Effector CD4-positive, alpha-beta T cell (primary cell): ENCODE results near the gene TENM4.

Experiments used
- DNase-seq: peaks from one replicate; pipeline ENCODE4 v3.0.0-alpha.2; 2020

TENM4 gene

DNA sequence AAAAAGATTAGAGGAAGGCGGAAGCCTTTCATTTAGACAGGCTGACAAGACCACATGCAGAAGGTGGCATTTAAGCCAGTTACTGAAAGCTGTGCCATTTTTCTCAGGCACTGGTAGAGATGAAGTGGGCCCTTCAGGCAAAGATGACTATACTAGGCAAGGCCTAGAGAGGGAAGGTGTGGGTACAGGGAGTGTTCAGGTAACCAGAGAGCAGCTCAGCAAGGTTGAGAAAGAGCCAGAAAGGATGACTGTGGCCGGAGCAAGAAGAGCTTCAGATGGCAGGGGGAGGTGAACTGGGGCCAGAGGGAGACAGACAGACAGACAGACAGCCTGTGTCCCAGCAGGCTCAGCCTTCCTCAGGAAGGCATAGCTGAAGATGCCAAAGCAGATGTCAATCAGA lies 778.0 kb downstream of the TENM4 start:
- DNase-seq = no peak

DNA sequence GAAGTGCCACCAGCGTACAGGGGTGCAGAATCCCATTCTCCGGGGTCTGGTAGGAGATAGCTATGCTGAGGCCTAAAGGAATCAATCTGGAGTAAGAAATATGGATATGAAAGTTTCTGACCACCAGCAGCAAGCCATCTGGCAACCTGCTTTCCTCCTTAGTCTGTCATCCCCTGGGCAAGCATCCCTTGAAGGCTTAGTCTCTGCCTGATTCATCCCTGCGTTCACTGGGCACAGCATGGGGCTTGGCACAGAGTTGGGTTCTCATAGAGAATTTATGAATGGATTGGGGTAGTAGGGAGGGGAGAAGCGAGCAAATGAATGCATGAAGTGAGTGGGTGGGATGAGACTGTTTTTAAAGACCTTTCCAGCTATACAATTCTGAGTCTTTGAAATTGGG lies 780.4 kb downstream of the TENM4 start:
- DNase-seq = no peak

GRCh38 chr11:78659326-78660270 lies 781.2 kb downstream of the TENM4 start:
- DNase-seq = no peak

DNA sequence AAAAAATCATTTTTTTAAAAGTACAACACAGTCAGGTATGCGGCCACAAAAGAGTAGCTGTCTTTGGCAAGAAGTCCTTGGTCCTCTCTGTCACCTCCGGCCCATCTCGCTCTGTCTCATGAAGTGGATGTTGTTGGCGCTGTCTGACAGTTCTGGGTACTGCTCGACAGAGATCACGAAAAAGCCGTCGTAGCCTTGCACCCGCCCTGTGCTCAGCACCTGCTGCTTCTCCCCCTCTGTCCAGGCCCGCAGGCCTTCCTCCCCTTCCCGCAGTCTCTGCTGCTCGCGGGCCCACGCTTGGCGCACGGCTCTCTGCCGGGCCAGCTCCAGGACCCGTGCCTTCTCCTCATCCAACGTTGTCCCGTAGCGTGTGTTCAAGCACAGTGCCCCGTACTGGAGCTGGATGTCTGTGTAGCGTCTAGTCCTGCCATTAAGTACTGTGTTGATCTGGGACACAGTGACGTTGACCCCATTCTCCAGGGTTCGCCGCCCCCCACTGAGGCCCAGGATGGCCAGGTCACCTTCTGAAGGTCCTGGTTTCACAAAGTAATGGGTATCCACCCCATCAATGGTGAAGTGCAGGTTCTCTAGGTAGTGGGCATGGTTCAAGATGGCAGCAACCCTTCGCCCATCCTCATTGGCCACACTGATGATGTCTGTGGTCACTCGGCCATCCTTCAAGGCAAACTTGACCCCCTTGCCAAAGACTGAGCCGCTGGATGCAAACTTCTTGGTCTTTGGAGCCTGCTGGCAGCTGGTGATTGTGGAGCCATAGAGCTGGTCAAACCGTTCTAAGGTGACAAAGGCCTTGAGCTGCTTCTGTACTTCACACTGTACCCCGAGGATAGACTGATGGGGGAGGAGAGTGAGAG lies 782.6 kb downstream of the TENM4 start:
- DNase-seq = no peak

DNA sequence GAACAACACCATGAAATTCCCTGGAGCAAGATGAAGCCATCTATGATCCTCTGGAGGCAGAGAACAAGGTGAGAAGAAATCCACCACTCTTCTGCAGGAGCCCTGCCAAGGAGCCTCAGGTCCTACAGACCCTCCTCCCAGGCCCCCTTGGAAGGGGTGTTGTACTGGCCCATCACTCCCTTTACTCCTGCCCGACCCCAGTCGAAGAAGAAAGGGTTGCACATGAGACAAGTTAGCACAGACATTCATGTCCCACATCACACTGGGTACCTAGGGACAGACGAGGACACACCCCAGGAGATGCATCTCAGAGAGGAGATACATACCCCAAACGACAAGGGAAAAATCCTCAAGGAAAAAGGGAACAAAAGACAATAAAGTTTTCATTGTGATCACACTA lies 783.4 kb downstream of the TENM4 start:
- DNase-seq = no peak

DNA sequence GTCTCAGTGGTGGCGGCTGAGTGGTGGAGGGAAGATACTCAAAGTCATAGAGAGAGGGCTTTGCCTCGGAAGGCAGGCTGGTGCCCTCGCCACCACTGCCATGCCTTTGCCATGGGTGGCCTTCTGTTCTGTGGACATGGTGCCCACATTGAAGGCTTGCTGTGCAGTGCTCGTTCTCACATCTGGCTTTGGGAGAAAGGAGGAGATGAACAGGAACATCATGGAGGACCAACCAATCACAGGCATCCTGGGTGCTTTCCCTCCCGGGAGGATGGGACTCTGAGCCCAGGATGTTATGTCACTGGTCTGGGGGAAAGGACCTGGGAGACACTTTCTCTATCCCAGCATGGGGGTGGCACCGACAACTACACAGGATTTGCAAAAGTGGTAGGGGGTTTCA lies 783.8 kb downstream of the TENM4 start:
- no peak for DNase-seq

DNA sequence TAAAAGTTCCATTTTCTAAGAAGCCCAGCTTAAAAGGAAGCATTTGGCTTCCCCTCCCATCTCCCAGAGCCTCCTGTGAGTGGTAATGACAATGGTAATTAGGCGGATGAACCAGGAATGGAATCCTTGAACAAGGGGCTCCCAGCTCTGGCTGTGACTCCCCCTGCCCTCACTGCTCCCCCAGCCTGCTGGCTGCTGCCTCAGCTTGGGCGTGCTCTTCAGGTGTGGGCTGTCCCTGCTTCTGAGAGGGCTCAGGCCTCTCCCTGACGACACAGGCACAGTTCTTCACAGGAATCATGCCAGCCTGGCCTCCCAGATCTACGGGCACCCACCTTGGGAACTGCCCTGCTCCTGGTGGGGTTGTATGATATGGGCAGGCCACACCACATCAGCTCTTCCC lies 784.5 kb downstream of the TENM4 start:
- DNase-seq = no peak

DNA sequence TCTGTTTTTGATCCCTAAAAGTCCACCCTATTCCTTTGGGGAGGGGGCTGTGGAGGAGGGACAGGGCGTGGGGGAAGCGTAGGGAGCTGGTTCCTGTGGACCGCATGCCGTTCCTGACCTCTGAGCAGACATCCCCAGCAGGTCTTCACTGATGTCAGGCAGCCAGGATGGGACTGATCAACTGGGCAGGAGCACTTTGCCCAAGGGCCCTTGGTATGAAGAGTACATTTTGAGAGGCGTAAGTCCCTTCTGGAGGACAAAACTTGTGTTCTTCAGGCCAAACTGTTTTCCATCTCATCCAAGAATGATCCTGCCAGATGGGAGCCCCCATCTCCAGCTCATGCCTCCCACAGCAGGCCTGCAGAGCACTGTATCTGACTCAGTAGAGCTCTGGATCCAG lies 785.3 kb downstream of the TENM4 start:
- no peak for DNase-seq

DNA sequence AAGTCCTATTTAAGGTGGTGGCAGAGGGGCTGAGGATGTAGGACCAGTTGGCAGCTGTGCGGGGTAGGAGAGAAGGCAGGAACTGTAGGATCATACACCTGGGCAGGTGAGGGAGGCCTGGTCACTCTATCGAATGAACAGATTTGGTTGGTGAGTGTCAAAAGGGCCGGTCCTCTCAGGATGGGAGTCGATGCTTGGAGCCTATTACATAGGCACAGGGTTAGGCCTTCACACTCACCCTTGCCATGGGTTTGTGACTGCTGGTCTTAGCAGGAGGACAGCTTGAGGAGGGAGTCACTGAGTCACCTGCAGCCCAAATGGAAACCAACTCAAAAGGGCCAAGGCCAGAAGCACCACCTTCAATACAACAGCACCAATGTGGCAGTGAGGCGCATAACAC lies 786.0 kb downstream of the TENM4 start:
- no peak for DNase-seq

GRCh38 chr11:78654071-78654470 lies 786.8 kb downstream of the TENM4 start:
- no peak for DNase-seq

GRCh38 chr11:78653294-78653909 lies 787.4 kb downstream of the TENM4 start:
- no peak for DNase-seq

DNA sequence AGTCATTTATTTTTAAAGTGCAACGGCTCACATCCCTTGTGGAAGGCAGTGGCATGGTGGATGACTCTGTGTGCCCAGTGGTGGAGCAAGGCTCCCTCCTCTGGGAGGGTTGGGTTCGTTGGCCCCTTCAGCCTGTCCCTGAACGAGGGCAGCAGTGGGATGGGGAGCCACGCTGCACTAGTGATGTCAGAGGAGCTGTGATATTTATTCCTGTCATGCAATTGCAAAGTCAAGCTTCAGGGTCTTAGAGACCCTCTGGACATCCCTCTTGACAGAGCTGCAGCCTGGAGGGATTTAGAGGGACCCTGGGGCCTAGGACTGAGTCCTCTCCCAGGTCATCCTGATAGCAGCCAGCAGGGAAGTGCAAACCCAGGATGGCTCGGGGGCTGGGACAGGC lies 788.0 kb downstream of the TENM4 start:
- DNase-seq = no peak

GRCh38 chr11:78651923-78652842 lies 788.6 kb downstream of the TENM4 start:
- DNase-seq = no peak

DNA sequence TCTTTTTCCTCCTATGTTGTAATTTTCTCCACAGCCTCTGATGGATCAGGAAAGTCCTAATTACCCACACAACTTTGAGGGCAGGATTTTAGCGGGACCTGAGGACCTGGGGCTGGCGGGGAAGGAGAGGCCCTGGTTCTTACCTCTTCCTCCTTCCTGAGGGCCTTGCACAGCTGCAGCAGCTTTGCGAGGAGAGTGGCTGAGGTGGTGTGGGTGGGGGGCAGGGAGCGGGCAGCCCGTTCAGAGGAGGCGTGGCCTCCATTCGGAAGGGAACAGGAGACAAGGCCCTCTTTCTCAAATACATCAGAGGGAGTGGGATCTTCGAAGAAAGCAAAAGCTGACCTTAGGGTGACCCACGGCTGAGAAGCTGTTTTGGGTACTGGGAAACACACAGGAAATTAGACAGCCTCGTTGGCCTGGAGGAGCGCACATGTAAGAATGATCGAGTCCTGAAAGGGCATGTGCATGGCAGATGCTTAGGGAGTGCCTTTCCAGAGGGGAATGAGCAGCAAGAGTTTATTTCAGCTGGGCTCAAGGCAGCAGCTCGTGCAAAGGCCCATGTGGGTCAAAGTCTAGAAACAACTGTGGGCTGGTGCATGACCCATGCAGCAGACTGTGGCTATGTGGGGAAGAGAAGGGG lies 789.6 kb downstream of the TENM4 start:
- no peak for DNase-seq

DNA sequence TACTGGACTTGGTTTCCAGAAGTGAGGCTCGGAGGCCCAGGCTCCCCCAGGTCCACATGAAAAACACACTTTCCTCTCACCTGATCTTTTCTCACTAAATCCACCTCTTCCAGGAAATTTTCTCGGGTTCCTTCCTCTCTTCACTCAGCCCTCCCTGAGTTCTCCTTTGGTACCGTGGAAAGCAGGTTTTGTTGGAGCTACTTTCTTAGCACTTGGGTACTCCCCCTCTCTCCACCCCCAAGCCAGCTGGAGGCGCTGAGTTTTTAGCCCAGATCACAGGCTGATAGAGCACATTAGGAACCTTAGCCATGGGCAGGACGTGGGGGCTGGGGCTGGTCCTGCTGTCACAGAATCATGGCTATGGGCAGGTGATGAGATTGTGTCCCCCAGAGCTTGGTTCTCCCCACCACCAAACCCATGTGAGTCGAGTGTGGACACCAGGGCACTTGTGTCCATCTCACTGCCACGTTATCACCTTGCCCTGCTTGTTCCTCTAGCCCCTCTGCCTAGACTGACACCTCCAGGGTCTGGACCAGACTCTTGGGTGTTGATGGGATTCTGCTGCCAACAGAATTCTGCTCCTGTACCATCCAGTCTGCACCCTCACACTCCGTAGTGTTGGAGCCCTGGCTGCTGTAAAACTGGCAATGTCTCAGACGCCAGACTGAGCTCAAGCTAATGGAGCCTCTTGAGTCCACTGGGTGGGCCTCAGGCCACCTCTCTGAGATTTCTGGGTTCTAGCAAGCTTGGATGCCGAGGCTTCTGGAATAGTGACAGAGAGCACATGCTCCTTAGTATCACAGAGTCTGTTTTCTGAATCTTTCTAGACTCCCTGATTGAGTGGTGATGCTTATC lies 791.2 kb downstream of the TENM4 start:
- no peak for DNase-seq

DNA sequence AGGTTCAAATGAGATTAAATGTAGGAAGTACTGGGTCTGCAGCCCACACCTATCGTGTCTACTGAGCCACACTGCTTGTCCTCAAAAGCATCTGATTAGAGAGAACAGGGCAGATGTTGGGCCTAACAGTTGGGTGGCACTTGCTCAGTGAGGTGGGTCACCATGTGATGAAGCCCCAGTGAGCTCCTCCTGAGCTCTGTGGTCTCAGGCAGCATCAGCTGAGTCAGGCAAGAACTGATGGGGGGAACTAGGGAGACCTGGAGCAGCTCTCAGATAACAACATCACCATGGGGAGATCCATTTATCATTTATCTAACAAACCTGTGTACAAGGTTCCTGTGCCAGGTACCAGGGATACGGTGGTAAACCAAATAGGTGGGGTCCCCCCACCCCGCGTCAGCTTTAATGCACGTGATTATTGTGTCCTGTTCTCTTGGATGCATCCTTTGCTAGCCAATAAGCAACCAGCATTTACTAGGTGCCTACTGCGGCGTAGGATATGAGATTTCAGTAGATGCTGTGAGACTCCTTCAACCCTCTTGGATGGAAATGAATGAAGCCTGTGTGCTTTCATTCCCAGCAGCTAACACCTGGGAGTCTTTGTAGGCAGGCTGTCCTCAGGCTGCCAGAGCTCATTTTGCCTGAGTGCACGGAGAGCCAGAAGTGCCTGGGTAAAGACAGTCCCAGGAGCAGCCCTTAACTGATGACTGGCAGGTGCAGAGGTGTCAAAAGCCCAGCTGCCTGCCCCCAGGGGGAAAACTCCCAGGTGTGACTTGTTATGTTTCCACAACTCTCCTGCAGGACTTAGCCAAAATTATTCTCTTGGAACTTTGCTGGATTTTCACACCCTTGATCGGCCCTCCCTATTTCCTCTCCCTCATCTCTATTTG lies 792.6 kb downstream of the TENM4 start:
- no peak for DNase-seq

DNA sequence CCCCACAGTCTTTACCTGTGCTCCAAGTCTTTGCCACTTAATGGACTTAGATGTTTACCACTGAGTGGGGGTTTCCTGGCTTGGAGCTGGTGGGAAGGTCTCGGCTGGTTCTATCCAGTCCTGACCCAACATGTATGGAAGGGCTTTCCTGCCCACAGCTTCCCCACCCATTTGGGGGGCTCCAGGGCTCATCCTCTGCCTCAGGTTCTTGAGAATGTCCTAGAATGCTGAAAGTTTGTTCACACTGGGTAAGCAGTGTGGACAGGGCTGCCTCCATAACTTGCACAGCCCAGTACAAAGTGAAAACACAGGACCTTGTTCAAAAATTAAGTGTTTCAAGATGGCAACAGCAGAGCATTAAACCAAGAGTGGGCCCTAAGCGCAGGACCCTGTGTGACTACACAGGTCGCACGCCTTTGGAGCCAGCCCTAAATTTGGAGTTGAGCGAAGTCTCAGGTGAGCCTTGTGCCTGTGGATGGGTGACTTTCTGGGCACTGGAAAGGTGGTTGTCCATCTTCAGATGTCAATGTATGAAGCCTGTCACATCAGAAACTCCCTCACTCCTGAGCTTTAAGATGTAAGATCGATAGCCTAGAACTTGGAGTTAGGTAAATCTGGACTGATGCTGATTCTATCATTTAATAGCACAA lies 793.4 kb downstream of the TENM4 start:
- no peak for DNase-seq

GRCh38 chr11:78646564-78647185 lies 794.2 kb downstream of the TENM4 start:
- DNase-seq = peak; percentile 30
